H4 (cell line): Measurements from ENCODE around the gene CRAMP1. TPM values are rescaled to one million over a fixed set of nuclear protein-coding genes. Genes with fewer than 3 reads are reported as not detected.
"Not testable (repeated sequence)": the region's sequence is repeated elsewhere in the genome, so short reads cannot be mapped to it uniquely, and the experiment has no call there.

ENCODE experiments used
- DNase-seq: peaks from one replicate; pipeline ENCODE4 v3.0.0-alpha.2; 2015; ENCODE audit warnings: low spot score
- total RNA-seq: library from RNA; depleted of rRNA; stranded (reverse); fragments of >200 nt; shearing (Covaris generic); gene quantifications from 2 replicates; pipeline ENCODE4 v1.2.3, GENCODE V29; 2014; rRNA removed

CRAMP1 gene, protein sequence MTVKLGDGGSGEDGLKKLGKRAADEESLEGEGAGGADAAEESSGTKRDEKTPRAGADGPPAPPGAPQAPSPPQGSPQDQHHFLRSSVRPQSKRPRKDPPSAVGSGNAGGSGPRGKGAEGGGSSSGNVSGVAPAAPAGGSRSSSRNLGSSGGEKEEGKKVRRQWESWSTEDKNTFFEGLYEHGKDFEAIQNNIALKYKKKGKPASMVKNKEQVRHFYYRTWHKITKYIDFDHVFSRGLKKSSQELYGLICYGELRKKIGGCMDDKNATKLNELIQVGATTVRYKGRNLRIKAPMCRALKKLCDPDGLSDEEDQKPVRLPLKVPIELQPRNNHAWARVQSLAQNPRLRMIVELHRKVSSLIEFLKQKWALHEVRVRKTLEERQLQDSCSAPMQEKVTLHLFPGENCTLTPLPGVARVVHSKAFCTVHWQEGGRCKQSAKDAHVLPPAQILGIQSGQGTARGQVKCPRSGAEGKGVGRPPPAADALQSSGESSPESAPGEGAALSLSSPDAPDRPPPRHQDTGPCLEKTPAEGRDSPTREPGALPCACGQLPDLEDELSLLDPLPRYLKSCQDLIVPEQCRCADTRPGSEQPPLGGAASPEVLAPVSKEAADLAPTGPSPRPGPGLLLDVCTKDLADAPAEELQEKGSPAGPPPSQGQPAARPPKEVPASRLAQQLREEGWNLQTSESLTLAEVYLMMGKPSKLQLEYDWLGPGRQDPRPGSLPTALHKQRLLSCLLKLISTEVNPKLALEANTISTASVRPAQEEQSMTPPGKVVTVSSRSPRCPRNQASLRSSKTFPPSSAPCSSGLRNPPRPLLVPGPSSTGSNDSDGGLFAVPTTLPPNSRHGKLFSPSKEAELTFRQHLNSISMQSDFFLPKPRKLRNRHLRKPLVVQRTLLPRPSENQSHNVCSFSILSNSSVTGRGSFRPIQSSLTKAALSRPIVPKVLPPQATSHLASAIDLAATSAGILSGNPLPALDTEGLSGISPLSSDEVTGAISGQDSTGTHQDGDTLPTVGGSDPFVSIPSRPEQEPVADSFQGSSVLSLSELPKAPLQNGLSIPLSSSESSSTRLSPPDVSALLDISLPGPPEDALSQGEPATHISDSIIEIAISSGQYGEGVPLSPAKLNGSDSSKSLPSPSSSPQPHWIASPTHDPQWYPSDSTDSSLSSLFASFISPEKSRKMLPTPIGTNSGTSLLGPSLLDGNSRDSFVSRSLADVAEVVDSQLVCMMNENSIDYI (N-terminal part only)
- 2.4 and 3.1 TPM in 2 replicates for total RNA-seq

DNA sequence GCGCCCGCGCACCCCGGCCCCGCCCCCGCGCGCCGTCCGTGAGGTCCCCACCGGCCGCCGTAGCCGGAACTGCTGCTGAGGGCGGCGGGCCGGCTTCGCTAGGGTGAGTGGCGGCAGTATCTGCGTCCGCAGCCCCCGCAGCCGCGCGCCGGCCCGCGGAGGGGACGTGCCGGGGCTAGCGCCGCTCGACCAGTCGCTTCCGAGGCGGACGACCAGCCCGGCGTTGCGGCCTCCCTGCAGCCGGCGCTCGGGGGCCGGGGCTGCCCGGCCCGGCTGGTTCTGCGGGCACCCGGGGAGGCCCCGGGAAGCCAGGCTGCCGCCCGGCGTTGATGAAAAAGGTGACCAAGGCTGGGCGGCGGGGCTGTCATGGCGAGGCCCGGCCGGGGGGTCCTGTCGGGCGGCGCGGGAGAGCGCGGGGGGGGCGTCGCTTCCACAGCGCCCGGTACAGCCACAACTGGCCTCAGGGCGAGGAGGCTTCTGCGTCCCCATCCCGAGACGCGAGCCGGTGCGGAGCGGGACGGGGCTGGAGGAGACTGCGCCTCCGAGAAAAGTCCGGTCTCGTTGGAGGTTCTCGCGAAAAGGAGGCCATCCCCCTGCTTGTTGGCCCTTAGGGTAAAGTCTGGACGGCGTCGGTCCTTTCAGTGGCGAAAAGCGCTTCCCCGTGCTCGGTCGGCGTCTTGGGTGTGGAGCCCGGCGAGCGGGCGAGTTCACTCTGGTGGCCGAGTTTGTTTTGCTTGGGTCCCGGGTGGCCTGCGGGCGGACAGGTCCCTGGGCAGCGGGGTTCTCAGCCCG, at the start of gene CRAMP1:
CRAMP1 (plus strand) TSS at position 41 of the 792 bp plus-strand sequence. CDS start 2,280 bp downstream, outside the sequence.
- no peak for DNase-seq

DNA sequence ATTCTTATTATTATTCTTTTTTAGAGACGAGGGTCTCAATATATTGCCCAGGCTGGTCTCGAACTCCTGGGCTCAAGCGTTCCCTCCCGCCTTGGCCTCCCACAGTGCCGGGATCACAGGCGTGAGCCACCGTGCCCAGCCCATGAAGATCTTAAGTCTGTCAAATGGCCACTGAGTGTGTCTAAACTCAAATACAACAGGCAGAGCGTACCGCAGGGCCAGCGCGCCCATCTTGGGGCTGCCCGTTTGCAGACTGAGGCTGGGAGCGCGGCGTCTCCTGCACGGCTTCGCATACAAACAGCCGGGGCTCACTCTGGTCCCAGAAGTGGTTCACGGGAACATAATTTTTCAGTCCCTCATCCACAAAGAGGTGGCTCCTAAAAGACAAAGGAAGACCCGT, 48.4 kb upstream of the CRAMP1 start:
- no peak for DNase-seq

DNA sequence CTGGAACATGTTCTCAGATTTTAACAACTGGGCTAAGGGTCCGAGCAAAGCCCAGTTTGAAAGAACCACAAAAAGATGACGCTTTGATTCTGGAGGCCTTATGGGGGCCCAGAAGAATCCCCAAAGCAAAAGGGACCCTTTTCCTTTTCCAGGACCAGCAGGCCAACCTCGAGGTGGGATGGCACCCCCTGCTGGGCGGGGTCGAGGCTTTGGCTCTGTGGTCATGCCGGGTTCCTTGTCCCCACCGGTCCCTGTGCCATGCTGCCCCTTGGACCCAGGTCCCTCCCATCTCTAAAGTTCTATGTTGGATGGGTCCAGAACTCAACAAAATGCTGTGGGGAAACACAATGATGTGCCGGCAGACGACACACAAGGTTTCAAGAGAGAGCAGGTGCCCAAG, 47.8 kb upstream of the CRAMP1 start:
- no peak for DNase-seq

- no peak for DNase-seq
Measured at GRCh38 chr16:1565083-1565805, 46.9 kb upstream of the CRAMP1 start.

- DNase-seq: no peak
Measured at GRCh38 chr16:1567988-1568387, 44.2 kb upstream of the CRAMP1 start.

- no peak for DNase-seq
Measured at GRCh38 chr16:1571012-1571671, 41.0 kb upstream of the CRAMP1 start.

- no peak for DNase-seq
Measured at GRCh38 chr16:1572673-1573072, 39.5 kb upstream of the CRAMP1 start.

GRCh38 chr16:1573301-1573700, 38.9 kb upstream of the CRAMP1 start:
- DNase-seq: no peak

GRCh38 chr16:1575578-1575977, 36.6 kb upstream of the CRAMP1 start:
- no peak for DNase-seq

GRCh38 chr16:1579214-1579613, 32.9 kb upstream of the CRAMP1 start:
- DNase-seq: no peak

DNA sequence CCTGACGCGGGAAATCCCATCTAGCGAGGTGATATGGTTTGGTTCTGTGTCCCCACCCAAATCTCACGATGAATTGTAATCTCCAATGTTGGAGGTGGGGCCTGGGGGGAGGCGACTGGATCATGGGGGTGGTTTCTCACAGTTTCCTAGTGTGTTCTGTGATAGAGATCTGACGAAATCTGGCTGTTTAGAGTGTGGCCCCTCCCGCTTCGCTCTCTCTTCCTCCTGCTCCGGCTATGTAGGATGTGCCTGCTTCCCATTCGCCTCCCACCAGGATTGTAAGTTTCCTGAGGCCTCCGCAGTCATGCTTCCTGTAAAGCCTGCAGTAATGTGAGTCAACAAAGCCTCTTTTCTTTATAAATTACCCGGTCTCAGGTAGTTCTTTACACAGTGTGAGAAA, 31.9 kb upstream of the CRAMP1 start:
- no peak for DNase-seq

GRCh38 chr16:1580956-1581355, 31.2 kb upstream of the CRAMP1 start:
- DNase-seq: no peak

GRCh38 chr16:1581804-1582203, 30.4 kb upstream of the CRAMP1 start:
- no peak for DNase-seq

DNA sequence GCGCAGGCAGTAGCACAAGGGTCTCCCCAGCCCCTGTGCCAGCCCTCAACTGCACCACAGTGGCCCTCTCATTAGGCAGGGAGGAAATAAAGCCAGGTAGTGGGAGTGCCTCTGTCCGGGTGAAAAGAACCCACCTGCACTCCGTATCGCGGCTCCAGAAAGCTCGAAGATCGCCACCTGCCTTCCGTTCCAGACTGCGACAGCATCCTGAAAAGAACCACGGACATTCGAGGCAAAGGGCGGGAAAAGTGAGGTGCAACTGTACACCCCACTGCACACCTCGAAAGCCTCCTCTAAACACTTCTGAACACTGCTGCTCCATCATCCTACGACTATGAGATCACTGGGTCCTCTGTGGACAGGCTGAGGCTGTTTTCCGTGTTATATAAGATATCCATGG, 29.0 kb upstream of the CRAMP1 start:
- no peak for DNase-seq

- no peak for DNase-seq
Measured at GRCh38 chr16:1584926-1585484, 27.2 kb upstream of the CRAMP1 start.

DNA sequence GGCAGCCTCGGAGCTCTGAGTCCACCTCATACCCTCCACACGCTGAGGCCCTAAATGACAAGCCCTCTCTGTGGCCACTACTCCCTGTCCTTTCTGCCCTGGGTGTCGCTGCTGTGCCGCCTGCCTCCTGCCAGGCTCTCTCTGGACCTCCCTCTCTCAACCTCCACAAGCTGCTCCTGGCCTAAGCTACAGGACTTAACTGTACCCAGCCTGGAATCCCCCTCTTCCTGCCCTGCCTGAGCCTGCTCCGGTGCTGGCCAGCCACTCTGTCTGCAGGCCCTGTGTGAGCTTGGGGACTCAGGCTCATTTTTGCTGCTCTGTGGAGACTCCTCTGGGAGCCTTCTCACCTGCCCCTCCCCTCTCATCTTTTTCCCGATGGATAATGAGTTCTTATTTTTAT, 21.8 kb upstream of the CRAMP1 start:
- no peak for DNase-seq

DNA sequence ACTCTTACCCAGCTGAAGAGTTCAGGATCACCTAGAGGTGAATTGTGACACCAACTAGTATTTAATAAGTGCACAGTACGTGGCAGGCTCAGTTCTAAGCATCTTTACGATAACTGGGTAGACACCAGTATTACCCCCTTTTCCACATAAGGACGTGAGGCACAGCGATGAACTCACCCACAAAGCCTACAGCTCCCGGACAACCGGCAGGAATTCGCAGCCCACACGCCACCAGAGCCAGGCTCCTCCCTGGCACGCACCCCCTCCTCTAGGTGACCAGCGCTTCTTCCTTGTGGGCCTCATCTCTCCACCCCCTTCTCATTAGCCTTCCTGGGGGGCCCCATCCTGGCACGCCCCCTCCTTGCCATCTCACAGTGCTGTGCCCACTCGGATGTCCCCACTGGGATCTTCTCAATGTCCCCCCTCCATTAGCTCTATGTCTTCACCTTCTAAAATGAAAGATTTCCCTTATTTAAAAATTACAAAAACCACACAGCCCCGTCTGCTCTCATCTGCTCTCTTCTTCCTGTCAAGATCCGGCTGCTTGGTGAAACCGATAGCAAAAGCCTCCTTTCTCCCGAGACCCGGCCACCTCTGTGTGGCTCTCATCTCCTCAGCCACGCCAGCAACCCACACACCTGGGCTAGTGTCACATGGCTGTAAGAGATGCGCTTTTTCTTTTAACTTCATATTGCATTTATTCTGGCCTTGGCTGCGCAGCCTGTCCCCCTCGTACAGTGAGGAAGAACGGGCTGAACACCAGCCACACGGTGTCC, 21.0 kb upstream of the CRAMP1 start:
- no peak for DNase-seq

DNA sequence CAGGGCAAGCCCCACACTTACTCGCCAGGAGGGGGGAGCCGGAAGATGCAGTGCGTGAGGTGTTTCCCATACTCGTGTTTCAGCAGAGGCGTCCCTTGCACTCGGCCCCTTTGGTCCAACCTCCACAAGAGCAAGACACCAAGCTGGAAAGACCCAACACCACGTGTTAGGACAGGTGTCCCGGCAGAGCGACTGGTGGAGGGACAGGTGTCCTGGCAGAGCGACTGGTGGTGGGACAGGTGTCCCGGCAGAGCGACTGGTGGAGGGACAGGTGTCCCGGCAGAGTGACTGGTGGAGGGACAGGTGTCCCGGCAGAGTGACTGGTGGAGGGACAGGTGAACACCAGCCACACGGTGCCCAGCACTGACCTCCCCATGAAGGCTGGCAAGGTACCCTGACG, 19.7 kb upstream of the CRAMP1 start:
- no peak for DNase-seq

DNA sequence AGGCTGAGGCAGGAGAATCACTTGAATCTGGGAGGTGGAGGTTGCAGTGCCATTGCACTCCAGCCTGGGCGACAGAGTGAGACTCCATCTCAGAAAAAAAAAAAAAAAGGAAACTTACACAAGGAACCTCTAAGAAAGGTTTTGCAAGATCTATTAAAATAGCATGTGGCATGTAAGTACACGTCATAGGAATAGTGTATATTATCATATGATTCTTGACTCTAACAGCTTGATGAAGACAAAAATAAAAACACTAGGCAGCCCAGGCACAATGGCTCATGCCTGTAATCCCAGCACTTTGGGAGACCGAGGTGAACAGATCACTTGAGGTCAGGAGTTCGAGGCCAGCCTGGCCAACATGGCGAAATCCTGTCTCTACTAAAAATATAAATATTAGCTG, 16.6 kb upstream of the CRAMP1 start:
- DNase-seq: not testable (repeated sequence)
